HL-60 (cell line): ENCODE results near the gene MORN4.

Experiments used
- DNase-seq, 2 experiments: peaks; one replicate each; pipeline ENCODE4 v3.0.0-alpha.2; 2010 to 2020; ENCODE audit warnings: low read depth in 1 of 2, low spot score in 1 of 2
- H3K27ac ChIP-seq: fragments of 250-450 bp; sonication (Bioruptor Pico); replicated peaks from 2 replicates; pipeline ENCODE4 v1.5.1; 2020; ENCODE audit warnings: mild to moderate bottlenecking, moderate library complexity
- H3K27me3 ChIP-seq: fragments of 250-450 bp; sonication (Bioruptor Pico); 2 replicates; pipeline ENCODE4 v1.5.1; 2021; ENCODE audit warnings: mild to moderate bottlenecking, moderate library complexity; ENCODE audit not compliant: insufficient read depth, poor library complexity, severe bottlenecking
- H3K4me3 ChIP-seq: replicated peaks from 2 replicates; pipeline ENCODE4 v1.5.1; 2011; ENCODE audit warnings: mild to moderate bottlenecking, control low read depth, low read length; ENCODE audit not compliant: insufficient read depth
- GABPA ChIP-seq: IDR thresholded peaks from 2 replicates; pipeline ENCODE4 v1.6.1; 2012; ENCODE audit warnings: low read depth
- POLR2AphosphoS5 ChIP-seq: IDR thresholded peaks from 2 replicates; pipeline ENCODE4 v1.6.1; 2012; ENCODE audit warnings: low read depth
- SPI1 ChIP-seq: IDR thresholded peaks from 2 replicates; pipeline ENCODE4 v1.6.1; 2012; ENCODE audit warnings: low read depth, mild to moderate bottlenecking, borderline replicate concordance
- TF ChIP-seq, protein P1 (sequence below): IDR thresholded peaks from one replicate; pipeline ENCODE4 v1.5.1; 2011; ENCODE audit warnings: low read length, control low read depth, inconsistent platforms; ENCODE audit not compliant: insufficient read depth
- TF ChIP-seq, protein P2 (sequence below): IDR thresholded peaks from 2 replicates; pipeline ENCODE4 v1.6.1; 2012; ENCODE audit warnings: low read depth; ENCODE audit not compliant: insufficient replicate concordance

Gene MORN4

DNA sequence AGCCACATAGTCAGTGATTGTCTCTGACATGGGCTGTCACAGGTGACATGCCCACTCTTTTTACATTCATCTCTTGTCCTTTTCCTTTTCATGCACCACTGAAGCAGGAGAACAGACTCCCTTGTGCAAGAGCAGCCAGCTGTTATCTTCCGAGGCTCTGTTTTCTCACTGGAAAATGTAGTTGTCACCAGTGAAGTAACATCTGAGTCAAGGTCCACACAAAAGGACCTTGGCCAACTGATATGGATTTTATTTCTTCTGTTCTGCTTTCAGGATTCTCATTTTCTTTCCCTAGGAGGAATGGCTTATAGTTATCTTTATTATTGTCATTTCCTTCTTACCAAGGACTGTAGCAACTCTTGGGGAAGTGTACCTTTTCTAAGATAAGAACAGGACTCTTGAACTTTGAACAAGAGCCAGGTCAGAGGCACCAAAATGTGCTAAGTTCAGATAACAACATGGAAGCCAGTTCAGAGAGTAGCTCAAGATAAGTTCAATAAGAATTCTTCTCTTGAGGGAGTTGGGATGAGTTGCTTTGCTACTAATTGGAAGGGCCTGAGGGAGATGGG lies 31.1 kb upstream of the MORN4 start:
- Histone ChIP-seq H3K4me3 (no peak overlapping the region), H3K27ac (no peak overlapping the region), H3K27me3 (no peaks in the 10 kb centered on the region)
- TF ChIP-seq SPI1: no peak
- TF ChIP-seq, protein P1, sequence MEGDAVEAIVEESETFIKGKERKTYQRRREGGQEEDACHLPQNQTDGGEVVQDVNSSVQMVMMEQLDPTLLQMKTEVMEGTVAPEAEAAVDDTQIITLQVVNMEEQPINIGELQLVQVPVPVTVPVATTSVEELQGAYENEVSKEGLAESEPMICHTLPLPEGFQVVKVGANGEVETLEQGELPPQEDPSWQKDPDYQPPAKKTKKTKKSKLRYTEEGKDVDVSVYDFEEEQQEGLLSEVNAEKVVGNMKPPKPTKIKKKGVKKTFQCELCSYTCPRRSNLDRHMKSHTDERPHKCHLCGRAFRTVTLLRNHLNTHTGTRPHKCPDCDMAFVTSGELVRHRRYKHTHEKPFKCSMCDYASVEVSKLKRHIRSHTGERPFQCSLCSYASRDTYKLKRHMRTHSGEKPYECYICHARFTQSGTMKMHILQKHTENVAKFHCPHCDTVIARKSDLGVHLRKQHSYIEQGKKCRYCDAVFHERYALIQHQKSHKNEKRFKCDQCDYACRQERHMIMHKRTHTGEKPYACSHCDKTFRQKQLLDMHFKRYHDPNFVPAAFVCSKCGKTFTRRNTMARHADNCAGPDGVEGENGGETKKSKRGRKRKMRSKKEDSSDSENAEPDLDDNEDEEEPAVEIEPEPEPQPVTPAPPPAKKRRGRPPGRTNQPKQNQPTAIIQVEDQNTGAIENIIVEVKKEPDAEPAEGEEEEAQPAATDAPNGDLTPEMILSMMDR: no peak
- no peak for TF ChIP-seq POLR2AphosphoS5
- no peak for TF ChIP-seq GABPA
- TF ChIP-seq, protein P2, sequence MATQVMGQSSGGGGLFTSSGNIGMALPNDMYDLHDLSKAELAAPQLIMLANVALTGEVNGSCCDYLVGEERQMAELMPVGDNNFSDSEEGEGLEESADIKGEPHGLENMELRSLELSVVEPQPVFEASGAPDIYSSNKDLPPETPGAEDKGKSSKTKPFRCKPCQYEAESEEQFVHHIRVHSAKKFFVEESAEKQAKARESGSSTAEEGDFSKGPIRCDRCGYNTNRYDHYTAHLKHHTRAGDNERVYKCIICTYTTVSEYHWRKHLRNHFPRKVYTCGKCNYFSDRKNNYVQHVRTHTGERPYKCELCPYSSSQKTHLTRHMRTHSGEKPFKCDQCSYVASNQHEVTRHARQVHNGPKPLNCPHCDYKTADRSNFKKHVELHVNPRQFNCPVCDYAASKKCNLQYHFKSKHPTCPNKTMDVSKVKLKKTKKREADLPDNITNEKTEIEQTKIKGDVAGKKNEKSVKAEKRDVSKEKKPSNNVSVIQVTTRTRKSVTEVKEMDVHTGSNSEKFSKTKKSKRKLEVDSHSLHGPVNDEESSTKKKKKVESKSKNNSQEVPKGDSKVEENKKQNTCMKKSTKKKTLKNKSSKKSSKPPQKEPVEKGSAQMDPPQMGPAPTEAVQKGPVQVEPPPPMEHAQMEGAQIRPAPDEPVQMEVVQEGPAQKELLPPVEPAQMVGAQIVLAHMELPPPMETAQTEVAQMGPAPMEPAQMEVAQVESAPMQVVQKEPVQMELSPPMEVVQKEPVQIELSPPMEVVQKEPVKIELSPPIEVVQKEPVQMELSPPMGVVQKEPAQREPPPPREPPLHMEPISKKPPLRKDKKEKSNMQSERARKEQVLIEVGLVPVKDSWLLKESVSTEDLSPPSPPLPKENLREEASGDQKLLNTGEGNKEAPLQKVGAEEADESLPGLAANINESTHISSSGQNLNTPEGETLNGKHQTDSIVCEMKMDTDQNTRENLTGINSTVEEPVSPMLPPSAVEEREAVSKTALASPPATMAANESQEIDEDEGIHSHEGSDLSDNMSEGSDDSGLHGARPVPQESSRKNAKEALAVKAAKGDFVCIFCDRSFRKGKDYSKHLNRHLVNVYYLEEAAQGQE: no peak
- no peak for DNase-seq

DNA sequence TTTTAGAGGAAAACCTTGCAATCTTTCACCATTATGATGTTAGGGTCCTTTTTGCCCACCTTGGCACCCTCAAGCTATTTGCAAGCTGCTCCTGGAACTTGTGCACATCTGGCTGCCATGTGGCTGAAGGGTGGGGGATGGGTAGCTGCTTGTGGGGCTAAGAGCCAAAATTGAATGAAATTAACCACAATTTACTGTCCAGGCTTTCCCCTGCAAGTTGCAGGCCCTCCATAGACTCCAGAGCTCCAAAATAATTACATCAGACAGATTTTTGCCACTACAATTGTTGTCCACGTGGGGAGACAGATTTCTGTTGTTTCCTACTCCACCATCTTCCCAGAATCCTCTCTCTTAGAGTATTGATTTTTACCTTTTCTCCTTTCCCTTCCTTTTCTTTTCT lies 26.3 kb upstream of the MORN4 start:
- TF ChIP-seq GABPA: no peak
- no peak for DNase-seq
- H3K4me3 ChIP-seq: no peak overlapping the region

DNA sequence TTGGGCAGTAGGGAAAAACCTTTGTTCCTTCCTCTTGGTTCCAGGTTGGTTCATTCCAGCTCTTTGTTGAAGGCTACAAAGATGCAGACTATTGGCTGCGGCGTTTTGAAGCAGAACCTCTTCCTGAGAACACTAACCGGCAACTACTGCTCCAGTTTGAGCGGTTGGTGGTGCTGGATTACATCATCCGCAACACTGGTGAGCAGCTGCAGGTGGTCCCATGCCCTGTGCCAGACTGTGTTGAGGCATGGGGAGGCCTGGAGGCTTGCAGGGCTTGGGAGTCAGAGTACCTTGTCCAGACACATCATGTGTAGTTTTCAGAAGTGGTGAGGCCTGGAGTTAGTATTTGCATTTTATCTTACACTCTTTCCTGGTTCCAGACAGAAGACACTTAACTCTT lies 23.5 kb upstream of the MORN4 start:
- H3K4me3 ChIP-seq: no peak overlapping the region
- no peak for TF ChIP-seq SPI1
- TF ChIP-seq GABPA: no peak
- TF ChIP-seq POLR2AphosphoS5: peak; percentile 74
- TF ChIP-seq, protein P2: no peak
- DNase-seq: peak; percentile 38 to 74
- H3K27me3 ChIP-seq: no peaks in the 10 kb centered on the region
- peak overlapping the region; percentile 71 for H3K27ac ChIP-seq

More for the DNA sequence above, 26.3 kb upstream of the MORN4 start:
- H3K27me3 ChIP-seq: no peaks in the 10 kb centered on the region
- peak overlapping the region; percentile 30 for H3K27ac ChIP-seq

DNA sequence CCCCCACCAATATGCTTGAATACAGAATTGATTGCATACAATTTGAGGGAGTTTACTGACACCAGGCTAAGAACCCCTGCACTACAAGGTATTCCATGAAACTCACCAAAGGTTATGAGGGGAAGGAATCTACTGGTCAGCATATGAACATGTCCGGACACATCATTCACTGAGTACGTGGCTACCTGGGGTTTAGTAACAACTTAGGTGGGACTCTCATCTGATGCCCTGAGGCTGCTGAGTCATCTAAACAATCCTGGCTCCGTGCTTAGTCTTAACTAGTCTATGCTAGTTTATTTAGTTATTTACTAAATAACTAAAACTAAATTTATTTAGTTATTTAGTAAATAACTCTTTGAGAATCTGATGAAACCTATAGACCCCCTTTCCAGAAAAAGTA lies 18.5 kb upstream of the MORN4 start:
- TF ChIP-seq, protein P1: no peak
- TF ChIP-seq, protein P2: no peak
- TF ChIP-seq GABPA (no peak), POLR2AphosphoS5 (no peak), SPI1 (no peak)

More for the DNA sequence above, 18.5 kb upstream of the MORN4 start:
- Histone ChIP-seq H3K27ac (no peak overlapping the region), H3K4me3 (no peak overlapping the region), H3K27me3 (no peaks in the 10 kb centered on the region)
- no peak for DNase-seq
